Measurements from ENCODE around the gene SLC32A1. TPM values are rescaled to one million over a fixed set of nuclear protein-coding genes. Genes with fewer than 3 reads are reported as not detected.

The SLC32A1 gene
- total and polyA plus RNA-seq, 3 experiments from 2014 or later = not detected

- Mint-ChIP-seq H3K27me3 (peaks cover 88 to 96% of the 10 kb centered on the region in 2 donors), H3K27ac (no peak overlapping the region), H3K9me3 (peaks cover 0 to 13% (median 5%) of the 10 kb centered on the region in 5 donors), H3K4me3 (peak overlapping the region in 6 of 7 donors; percentile 3 to 81 (median 72)), H3K36me3 (peaks cover 0 to 1% (median 0%) of the 10 kb centered on the region in 3 donors), H3K4me1 (peaks cover 39 to 48% (median 47%) of the 10 kb centered on the region in 3 donors)
- H3K4me1 ChIP-seq (ENCODE audit: insufficient read depth, low read length) = peaks cover 45% of the 10 kb centered on the region
- no peaks in the 10 kb centered on the region for H3K9me3 ChIP-seq (ENCODE audit: low read length)
- POLR2A ChIA-PET = no interaction called here
- no peak overlapping the region for H3K27ac ChIP-seq (ENCODE audit: low read depth, low read length)
- peak in 1 of 5 donors; percentile 6 for DNase-seq
- no peak overlapping the region for H3K4me3 ChIP-seq (ENCODE audit: low read length)
- peaks cover 74% of the 10 kb centered on the region for H3K27me3 ChIP-seq (ENCODE audit: insufficient read depth, low read length, poor library complexity, severe bottlenecking)
- no peaks in the 10 kb centered on the region for H3K36me3 ChIP-seq (ENCODE audit: insufficient read depth, low read length)
- CTCF ChIA-PET = no interaction called here
Measured at GRCh38 chr20:38731738-38732113, 7.4 kb downstream of the SLC32A1 start.

DNA sequence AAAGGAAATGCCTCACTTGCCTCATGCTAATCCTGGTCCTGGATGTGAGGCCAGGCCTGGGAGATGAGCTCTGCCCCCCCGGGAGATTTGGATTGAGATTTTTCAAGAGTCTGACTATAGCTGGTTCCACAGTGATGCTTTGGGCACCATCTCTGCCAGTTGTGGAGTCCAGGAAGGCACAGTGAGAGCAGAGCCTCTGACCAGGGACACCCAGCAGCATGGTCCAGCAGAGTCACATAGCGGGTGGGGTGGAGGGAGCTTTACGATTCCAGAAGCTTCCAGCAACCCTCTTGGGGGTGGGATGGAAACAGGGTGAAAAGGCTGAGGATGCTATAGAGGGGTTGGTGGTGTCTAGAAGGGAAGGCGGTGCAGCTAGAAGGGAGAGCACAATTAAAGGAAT, 8.7 kb downstream of the SLC32A1 start:
- Histone ChIP-seq H3K9me3 (ENCODE audit: low read length) (no peaks in the 10 kb centered on the region), H3K36me3 (ENCODE audit: insufficient read depth, low read length) (no peaks in the 10 kb centered on the region), H3K27ac (ENCODE audit: low read depth, low read length) (no peak overlapping the region), H3K4me3 (ENCODE audit: low read length) (no peak overlapping the region), H3K27me3 (ENCODE audit: insufficient read depth, low read length, poor library complexity, severe bottlenecking) (peaks cover 62% of the 10 kb centered on the region), H3K4me1 (ENCODE audit: insufficient read depth, low read length) (peaks cover 33% of the 10 kb centered on the region)
- ChIA-PET CTCF (interaction anchor here (0.7 to 1.6 kb wide), 2 partner anchors 14 to 15 kb away, joined by 3 to 4 read pairs; partner anchors contain the start of gene ACTR5), POLR2A (no interaction called here)
- Mint-ChIP-seq H3K27me3 (peaks cover 78 to 83% of the 10 kb centered on the region in 2 donors), H3K27ac (no peak overlapping the region), H3K4me1 (peaks cover 27 to 35% (median 34%) of the 10 kb centered on the region in 3 donors), H3K9me3 (peaks cover 0 to 5% (median 1%) of the 10 kb centered on the region in 5 donors), H3K36me3 (peaks cover 0 to 1% (median 0%) of the 10 kb centered on the region in 3 donors), H3K4me3 (no peak overlapping the region)
- no peak for DNase-seq

DNA sequence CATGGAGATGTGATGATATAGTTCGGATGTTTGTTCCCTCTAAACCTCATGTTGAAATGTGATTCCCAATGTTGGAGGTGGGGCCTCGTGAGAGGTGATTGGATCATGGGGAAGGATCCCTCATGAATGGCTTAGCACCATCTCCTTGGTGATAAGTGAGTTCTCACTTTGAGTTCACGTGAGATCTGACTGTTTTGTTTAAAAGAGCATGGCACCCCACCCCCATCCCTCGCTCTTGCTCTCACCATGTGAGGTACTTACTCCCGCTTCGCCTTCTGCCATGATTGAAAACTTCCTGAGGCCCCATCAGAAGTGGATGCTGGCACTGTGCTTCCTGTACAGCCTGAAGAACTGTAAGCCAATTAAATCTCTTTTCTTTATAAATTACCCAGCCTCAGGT, 10.9 kb downstream of the SLC32A1 start:
- Histone ChIP-seq H3K36me3 (ENCODE audit: insufficient read depth, low read length) (no peaks in the 10 kb centered on the region), H3K9me3 (ENCODE audit: low read length) (no peaks in the 10 kb centered on the region), H3K4me1 (ENCODE audit: insufficient read depth, low read length) (peaks cover 17% of the 10 kb centered on the region), H3K27me3 (ENCODE audit: insufficient read depth, low read length, poor library complexity, severe bottlenecking) (peaks cover 40% of the 10 kb centered on the region), H3K27ac (ENCODE audit: low read depth, low read length) (no peak overlapping the region), H3K4me3 (ENCODE audit: low read length) (no peak overlapping the region)
- H3K4me3 Mint-ChIP-seq = no peak overlapping the region
- peaks cover 0 to 4% (median under 1%) of the 10 kb centered on the region in 3 donors for H3K36me3 Mint-ChIP-seq
- H3K27ac Mint-ChIP-seq = peak overlapping the region in 1 of 8 donors; percentile 52
- CTCF ChIA-PET = interaction anchor here (0.8 kb wide), 1 partner anchor 13 kb away, joined by 3 read pairs; no protein-coding TSS in a partner anchor
- H3K27me3 Mint-ChIP-seq = peaks cover 65 to 73% of the 10 kb centered on the region in 2 donors
- no peak for DNase-seq
- POLR2A ChIA-PET = no interaction called here
- H3K4me1 Mint-ChIP-seq = peaks cover 13 to 17% (median 15%) of the 10 kb centered on the region in 3 donors
- H3K9me3 Mint-ChIP-seq = peaks cover 0 to 3% (median 0%) of the 10 kb centered on the region in 5 donors

- Histone ChIP-seq H3K36me3 (ENCODE audit: insufficient read depth, low read length) (no peaks in the 10 kb centered on the region), H3K27me3 (ENCODE audit: insufficient read depth, low read length, poor library complexity, severe bottlenecking) (peaks cover 13% of the 10 kb centered on the region), H3K27ac (ENCODE audit: low read depth, low read length) (no peak overlapping the region), H3K4me3 (ENCODE audit: low read length) (no peak overlapping the region), H3K9me3 (ENCODE audit: low read length) (no peaks in the 10 kb centered on the region), H3K4me1 (ENCODE audit: insufficient read depth, low read length) (no peaks in the 10 kb centered on the region)
- Mint-ChIP-seq H3K36me3 (peaks cover 0 to 7% (median 0%) of the 10 kb centered on the region in 3 donors), H3K27ac (no peak overlapping the region), H3K9me3 (no peaks in the 10 kb centered on the region), H3K4me1 (no peaks in the 10 kb centered on the region), H3K27me3 (peaks cover 51 to 72% of the 10 kb centered on the region in 2 donors), H3K4me3 (no peak overlapping the region)
- ChIA-PET CTCF (no interaction called here), POLR2A (no interaction called here)
- no peak for DNase-seq
Measured at GRCh38 chr20:38737887-38738286, 13.6 kb downstream of the SLC32A1 start.

DNA sequence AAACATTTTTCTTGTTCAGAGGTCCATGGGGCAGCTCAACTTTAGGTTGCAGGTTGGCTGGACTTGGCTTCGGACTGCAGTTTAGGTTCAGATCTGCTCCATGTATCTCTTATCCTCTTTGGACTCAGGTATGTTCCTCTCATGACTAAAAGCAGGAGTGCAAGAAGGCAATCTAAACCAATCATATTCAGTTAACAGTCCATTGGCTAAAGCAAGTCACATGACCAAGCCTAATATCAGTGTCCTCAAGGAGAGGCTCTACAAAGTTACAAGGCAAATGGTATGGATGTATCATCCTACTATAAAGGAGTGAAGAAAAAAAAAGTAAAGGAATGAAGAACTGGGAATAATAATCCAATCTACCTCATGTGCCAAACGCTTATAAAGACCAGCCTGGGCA, 21.5 kb downstream of the SLC32A1 start:
- H3K36me3 Mint-ChIP-seq = peaks cover 2 to 12% (median 3%) of the 10 kb centered on the region in 3 donors
- H3K4me1 ChIP-seq (ENCODE audit: insufficient read depth, low read length) = peaks cover 19% of the 10 kb centered on the region
- no peaks in the 10 kb centered on the region for H3K36me3 ChIP-seq (ENCODE audit: insufficient read depth, low read length)
- H3K27me3 ChIP-seq (ENCODE audit: insufficient read depth, low read length, poor library complexity, severe bottlenecking) = peaks cover 3% of the 10 kb centered on the region
- no peak overlapping the region for H3K27ac ChIP-seq (ENCODE audit: low read depth, low read length)
- no peak for DNase-seq
- peak overlapping the region in 2 of 8 donors; percentile 55 to 60 for H3K27ac Mint-ChIP-seq
- CTCF ChIA-PET = no interaction called here
- H3K4me1 Mint-ChIP-seq = peaks cover 18 to 29% (median 23%) of the 10 kb centered on the region in 3 donors
- no peaks in the 10 kb centered on the region for H3K9me3 ChIP-seq (ENCODE audit: low read length)
- H3K4me3 Mint-ChIP-seq = peak overlapping the region in 1 of 7 donors; percentile 13
- H3K27me3 Mint-ChIP-seq = peaks cover 8 to 27% of the 10 kb centered on the region in 2 donors
- H3K4me3 ChIP-seq (ENCODE audit: low read length) = no peak overlapping the region
- no peaks in the 10 kb centered on the region for H3K9me3 Mint-ChIP-seq
- POLR2A ChIA-PET = no interaction called here

GRCh38 chr20:38747495-38748096, 23.3 kb downstream of the SLC32A1 start:
- Mint-ChIP-seq H3K27me3 (peaks cover 0 to 9% of the 10 kb centered on the region in 2 donors), H3K36me3 (peaks cover 0 to 28% (median 2%) of the 10 kb centered on the region in 3 donors), H3K4me1 (peaks cover 18 to 35% (median 28%) of the 10 kb centered on the region in 3 donors), H3K27ac (peak overlapping the region; percentile 80 to 99 (median 98)), H3K9me3 (no peaks in the 10 kb centered on the region), H3K4me3 (peak overlapping the region; percentile 74 to 99 (median 96))
- H3K4me1 ChIP-seq (ENCODE audit: insufficient read depth, low read length) = peaks cover 19% of the 10 kb centered on the region
- H3K4me3 ChIP-seq (ENCODE audit: low read length) = peak overlapping the region; percentile 33
- H3K27ac ChIP-seq (ENCODE audit: low read depth, low read length) = peak overlapping the region; percentile 84
- POLR2A ChIA-PET = interaction anchor here (1.0 to 1.7 kb wide), 3 partner anchors 60 to 214 kb away, joined by 5 to 6 read pairs (median 5); partner anchors contain the start of gene DHX35
- CTCF ChIA-PET = interaction anchor here (1.1 to 2.1 kb wide), 4 partner anchors 12 to 147 kb away, joined by 3 to 5 read pairs (median 3); no protein-coding TSS in a partner anchor
- H3K36me3 ChIP-seq (ENCODE audit: insufficient read depth, low read length) = peaks cover 5% of the 10 kb centered on the region
- peaks cover 3% of the 10 kb centered on the region for H3K27me3 ChIP-seq (ENCODE audit: insufficient read depth, low read length, poor library complexity, severe bottlenecking)
- DNase-seq = no peak
- H3K9me3 ChIP-seq (ENCODE audit: low read length) = no peaks in the 10 kb centered on the region

GRCh38 chr20:38748097-38748860, 24.0 kb downstream of the SLC32A1 start, which contains the start of gene ACTR5:
ACTR5 (plus strand) TSS chr20:38748460; CDS start chr20:38748479, 19 bp downstream.
- Histone ChIP-seq H3K4me1 (ENCODE audit: insufficient read depth, low read length) (peaks cover 19% of the 10 kb centered on the region), H3K27me3 (ENCODE audit: insufficient read depth, low read length, poor library complexity, severe bottlenecking) (peaks cover 3% of the 10 kb centered on the region), H3K4me3 (ENCODE audit: low read length) (peak within 1 kb of the TSS; percentile 81), H3K36me3 (ENCODE audit: insufficient read depth, low read length) (peaks cover 8% of the 10 kb centered on the region), H3K9me3 (ENCODE audit: low read length) (no peaks in the 10 kb centered on the region), H3K27ac (ENCODE audit: low read depth, low read length) (peak within 1 kb of the TSS; percentile 84)
- peak within 1 kb of the TSS; percentile 94 to 99 (median 96) for H3K4me3 Mint-ChIP-seq
- H3K27me3 Mint-ChIP-seq = peaks cover 0 to 6% of the 10 kb centered on the region in 2 donors
- H3K4me1 Mint-ChIP-seq = peaks cover 18 to 35% (median 28%) of the 10 kb centered on the region in 3 donors
- ChIA-PET POLR2A (interaction anchor here (0.7 to 1.7 kb wide), 5 partner anchors 57 to 214 kb away, joined by 3 to 6 read pairs (median 5); partner anchors contain the start of genes DHX35 and PPP1R16B), CTCF (interaction anchor here (1.3 to 2.1 kb wide), 4 partner anchors 12 to 147 kb away, joined by 3 to 5 read pairs (median 4); no protein-coding TSS in a partner anchor)
- peak within 1 kb of the TSS; percentile 95 to 100 (median 99) for H3K27ac Mint-ChIP-seq
- H3K36me3 Mint-ChIP-seq = peaks cover 0 to 34% (median 3%) of the 10 kb centered on the region in 3 donors
- H3K9me3 Mint-ChIP-seq = no peaks in the 10 kb centered on the region
- DNase-seq = peak; percentile 96 to 98 (median 97)

All from CD8-positive, alpha-beta memory T cell (primary cell).